Transverse colon (tissue), 3 donors: Measurements from ENCODE around the gene LHFPL3.

Source experiments
- EP300 ChIP-seq: sonication (generic); formaldehyde crosslinking; IDR thresholded peaks from one replicate; pipeline ENCODE4 v1.6.1; 2017; ENCODE audit warnings: antibody characterized with exemption, low read depth
- POLR2A ChIP-seq: fragments of 450-650 bp; IDR thresholded peaks from one replicate; pipeline ENCODE4 v1.6.1; 2016; ENCODE audit warnings: antibody characterized with exemption, mild to moderate bottlenecking, moderate library complexity
- TF ChIP-seq, protein P1 (sequence below), 5 experiments: fragments of 200-600 bp in 3 of 5; fragments of 450-650 bp in 2 of 5; sonication (generic) in 3 of 5; IDR thresholded peaks; 1 replicate in 2 of 5; 2 replicates in 3 of 5; pipeline ENCODE4 v1.5.1; 2016 to 2017; ENCODE audit warnings: antibody characterized with exemption in 5 of 5, inconsistent platforms in 3 of 5, mild to moderate bottlenecking in 2 of 5, moderate library complexity in 1 of 5

DNA sequence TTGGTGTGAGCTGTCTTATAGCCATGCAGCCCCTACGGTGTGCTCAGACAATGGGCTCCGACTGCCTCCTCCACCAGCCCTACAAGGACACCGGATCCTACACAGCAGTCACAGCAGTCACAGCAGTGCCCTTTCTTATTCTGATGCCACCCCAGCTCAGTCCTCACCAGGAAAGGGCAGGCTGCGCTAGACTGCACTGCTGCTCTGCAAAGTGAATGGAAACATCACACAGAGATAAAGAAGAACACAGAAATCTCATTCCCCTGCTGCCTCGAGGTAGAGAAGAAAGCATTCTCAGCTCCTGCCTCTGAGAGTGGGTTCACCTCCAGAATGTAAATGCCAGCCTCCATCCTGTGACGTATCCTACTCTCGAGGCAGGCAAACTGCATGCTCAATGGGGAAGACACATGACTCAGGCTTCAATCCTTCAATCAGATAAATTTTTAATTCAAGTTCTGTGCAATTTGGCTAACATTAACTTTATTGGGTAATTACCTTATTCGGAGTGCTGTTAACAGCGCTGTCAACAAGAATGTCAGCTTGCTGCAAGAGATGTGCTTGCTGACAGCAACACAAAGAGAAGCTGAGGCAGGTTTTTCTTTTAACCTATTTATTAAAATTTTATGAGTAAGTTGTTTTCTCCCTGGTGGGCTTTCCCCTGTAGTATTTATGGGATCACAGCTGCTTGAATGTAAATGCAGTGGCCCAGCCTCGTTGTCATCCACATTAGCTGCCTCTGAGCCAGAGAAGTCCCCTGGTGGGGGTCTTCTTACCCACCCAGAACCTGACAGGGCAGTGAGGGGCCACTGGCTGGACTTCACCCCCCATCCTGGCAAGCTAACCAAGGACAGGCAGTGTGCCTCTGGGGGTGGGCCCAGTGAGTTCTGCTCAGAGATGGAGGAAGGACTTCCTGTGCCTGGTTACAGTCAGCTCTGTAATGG lies 444.3 kb downstream of the LHFPL3 start:
- TF ChIP-seq POLR2A (no peak), EP300 (no peak)
- TF ChIP-seq, protein P1, sequence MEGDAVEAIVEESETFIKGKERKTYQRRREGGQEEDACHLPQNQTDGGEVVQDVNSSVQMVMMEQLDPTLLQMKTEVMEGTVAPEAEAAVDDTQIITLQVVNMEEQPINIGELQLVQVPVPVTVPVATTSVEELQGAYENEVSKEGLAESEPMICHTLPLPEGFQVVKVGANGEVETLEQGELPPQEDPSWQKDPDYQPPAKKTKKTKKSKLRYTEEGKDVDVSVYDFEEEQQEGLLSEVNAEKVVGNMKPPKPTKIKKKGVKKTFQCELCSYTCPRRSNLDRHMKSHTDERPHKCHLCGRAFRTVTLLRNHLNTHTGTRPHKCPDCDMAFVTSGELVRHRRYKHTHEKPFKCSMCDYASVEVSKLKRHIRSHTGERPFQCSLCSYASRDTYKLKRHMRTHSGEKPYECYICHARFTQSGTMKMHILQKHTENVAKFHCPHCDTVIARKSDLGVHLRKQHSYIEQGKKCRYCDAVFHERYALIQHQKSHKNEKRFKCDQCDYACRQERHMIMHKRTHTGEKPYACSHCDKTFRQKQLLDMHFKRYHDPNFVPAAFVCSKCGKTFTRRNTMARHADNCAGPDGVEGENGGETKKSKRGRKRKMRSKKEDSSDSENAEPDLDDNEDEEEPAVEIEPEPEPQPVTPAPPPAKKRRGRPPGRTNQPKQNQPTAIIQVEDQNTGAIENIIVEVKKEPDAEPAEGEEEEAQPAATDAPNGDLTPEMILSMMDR (IDR thresholded peaks at IDR 0.05), result no peak
